HG02852 (cell line): ENCODE results near the gene C10orf62.
"Not testable (repeated sequence)": the region's sequence is repeated elsewhere in the genome, so short reads cannot be mapped to it uniquely, and the experiment has no call there.

Source experiments
- ATAC-seq: cut with Tn5 transposase; IDR thresholded peaks from one replicate; pipeline ENCODE4 v1.9.1; 2021; ENCODE audit warnings: mild to moderate bottlenecking, moderate library complexity; ENCODE audit not compliant: unreplicated experiment

C10orf62 gene

DNA sequence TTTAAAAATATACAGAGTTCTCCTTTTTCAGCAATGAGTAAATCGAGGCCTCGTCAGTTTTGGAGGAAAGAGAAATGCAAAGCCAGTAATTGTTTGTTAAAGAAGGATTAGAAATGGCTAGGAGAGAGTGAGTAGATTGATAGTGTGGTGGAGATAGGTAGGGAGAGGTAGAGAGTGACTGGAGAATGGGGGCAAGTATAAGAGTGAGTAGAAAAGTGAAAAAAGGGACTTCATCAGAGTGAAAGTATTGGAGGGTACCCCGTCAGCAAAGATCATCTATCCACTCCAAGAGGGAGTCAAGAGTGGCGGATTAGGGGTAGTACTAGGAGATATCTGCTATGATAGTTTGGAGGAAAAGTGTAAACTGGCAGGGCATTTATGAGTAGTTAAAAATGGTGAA is 26.2 kb upstream of the C10orf62 start:
- ATAC-seq: no peak

DNA sequence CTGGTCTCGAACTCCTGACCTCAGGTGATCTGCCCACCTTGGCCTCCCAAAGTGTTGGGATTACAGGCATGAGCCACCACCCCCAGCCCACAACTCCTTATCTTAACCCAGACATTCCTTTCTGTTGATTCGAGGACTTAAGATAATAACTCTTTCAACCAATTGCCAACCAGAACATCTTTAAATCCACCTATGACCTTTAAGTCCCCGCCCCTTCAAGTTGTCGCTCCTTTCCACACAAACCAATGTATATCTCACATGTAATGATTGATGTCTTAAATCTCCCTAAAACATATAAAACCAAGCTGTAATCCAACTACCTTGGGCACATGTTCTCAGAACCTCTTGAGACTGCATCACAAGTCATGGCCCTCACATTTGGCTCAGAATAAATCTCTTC is 24.7 kb upstream of the C10orf62 start:
- ATAC-seq: no peak

DNA sequence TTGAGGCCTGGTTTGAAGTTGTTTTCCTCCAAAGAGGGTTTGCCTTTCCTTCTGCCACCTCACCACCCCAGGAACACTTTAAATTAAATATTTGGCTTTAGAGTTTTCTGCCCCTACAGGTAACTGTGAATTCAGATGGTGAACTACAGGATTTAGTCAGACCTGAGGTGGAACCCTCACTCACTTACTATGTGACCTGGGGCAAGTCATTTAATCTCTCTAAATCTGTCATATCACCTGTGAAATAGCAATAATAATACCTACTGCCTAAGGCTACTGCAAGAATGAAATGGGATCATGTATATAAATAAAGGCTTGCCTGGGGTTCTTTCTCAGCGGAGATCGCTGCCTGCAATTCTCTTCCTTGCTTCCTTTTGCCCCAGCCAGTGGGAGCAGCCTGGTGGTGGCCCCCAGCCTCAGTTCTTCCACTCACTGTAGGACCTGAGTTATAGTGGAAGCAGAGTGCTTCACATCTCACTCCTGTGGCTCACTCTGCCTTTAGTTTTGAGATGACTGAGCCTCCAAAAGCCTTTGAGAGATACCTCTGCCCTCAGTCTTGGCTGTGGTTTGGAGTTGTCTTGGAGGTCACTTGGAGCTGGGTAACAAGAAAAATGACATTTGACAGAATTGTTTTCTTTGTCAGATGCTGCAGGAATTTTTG is 23.1 kb upstream of the C10orf62 start:
- no peak for ATAC-seq

DNA sequence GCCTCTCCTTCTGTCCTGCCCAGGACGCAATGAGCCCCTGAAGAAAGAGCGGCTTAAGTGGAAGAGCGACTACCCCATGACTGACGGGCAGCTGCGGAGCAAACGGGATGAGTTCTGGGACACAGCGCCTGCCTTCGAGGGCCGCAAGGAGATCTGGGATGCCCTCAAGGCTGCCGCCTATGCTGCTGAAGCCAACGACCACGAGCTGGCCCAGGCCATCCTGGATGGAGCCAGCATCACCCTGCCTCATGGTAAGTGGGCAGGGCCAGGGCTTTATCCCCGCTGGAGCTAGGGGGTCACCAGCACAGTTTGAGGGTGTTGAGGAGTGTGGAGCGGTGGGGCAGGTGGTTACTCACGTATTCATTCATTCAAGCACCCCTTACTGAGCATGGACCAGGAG is 21.6 kb upstream of the C10orf62 start:
- no peak for ATAC-seq

DNA sequence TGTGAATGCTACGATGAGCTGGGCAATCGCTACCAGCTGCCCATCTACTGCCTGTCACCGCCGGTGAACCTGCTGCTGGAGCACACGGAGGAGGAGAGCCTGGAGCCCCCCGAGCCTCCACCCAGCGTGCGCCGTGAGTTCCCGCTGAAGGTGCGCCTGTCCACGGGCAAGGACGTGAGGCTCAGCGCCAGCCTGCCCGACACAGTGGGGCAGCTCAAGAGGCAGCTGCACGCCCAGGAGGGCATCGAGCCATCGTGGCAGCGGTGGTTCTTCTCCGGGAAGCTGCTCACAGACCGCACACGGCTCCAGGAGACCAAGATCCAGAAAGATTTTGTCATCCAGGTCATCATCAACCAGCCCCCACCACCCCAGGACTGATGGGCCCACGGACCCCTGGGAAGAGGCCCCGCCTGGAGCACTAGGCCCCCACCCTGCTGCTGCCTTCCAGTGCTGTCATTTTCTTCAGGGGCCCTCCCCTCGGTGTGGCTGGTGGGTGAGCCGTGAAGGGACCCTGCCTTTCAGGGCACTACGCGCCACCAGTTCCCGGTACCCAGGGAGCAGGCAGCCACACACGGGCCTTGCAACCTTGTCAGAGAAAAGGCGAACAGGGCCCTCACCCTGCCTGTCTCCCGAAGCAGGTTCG is 19.3 kb upstream of the C10orf62 start:
- no peak for ATAC-seq

DNA sequence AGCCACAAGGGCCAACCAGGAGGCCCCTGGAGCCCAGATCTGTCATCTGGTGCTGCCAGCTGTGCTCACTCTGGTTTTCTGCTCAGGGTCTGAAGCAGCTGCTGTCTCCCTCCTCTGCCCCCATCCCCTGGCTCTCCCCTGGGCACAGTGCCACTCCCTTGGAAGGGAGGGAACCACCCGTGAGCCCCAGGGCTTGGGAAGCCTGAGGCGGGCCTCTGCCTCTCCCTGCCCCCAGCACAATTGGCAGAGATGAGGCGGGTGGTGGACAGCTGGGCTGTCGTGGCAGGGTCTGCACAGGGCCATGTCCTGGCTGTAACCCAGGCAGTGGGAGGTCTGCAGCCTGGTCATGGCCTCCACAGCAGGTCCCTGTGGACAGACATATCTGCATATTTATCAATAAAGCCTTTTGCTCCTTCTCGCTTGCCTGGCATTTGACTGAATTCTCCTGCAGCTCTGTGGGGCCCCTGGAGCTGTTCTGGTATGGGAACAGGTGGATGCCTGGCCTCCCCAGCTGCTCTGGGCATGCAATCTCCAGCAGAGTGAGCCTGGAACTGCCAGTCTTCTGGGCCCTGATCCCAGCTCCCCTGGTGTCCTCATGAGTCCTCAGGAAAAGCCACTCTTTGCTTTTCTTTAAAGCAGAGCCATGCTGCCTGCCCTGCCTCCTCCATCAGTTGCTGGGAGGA is 18.6 kb upstream of the C10orf62 start:
- no peak for ATAC-seq

DNA sequence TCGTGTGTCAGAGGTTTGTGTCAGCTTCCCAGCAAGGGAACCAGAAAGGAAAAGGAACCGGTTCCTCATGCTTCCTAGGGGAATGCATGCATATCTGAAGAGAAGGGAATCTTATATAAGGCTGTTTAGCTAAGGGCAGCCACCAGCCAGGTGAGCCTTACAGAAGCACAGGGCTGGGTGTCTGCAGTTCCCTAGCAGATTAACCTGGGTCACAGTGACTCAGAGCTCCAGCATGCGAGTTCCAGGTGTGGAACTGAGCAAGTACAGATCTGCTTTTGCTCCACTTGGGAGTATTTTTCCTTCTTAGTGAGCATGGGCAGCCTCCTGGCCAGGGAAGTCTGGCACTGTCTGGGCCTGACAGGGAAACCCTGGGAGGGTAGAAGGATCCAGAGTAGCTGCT is 17.9 kb upstream of the C10orf62 start:
- no peak for ATAC-seq

DNA sequence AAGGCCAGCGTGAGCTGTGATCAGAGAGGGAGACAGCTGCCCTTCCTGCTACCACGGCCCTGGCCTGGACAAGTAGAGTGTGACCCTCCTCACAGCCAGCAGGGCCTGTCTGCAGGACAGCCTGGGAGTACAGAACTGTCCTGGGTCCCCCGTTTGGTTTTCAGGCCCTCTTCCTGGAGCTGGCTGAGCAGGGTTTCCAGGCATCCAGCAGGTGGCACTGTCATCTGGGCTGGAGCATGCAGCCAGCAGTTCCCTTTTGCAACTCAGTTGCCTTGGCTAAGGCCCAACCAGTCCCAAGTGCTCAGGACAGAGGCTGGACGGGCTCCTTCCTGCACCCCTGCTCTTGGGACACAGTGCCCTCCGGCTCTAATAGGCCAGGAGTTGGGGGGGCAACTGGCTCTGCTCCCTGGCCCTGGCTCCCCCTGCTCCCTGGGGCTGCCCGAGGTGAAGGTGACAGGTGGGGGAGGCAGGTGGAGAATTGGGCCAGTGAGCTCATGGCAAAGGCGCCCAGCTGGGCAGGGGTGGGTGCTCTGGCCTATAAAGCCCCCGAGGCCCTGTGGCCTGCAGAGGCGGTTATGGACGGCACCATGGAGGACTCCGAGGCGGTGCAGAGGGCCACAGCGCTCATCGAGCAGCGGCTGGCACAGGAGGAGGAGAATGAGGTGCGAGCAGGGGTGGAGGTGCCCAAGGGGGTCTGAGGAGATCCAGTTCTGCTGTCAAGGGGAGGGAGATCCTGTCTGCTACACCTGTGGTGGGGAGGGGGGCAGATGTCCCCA is 17.1 kb upstream of the C10orf62 start, which contains the start of gene ANKRD2:
TSS of gene ANKRD2 (plus strand) at position 566 of the 776 bp plus-strand sequence. CDS start at position 576, 10 bp downstream.
- ATAC-seq: no peak

DNA sequence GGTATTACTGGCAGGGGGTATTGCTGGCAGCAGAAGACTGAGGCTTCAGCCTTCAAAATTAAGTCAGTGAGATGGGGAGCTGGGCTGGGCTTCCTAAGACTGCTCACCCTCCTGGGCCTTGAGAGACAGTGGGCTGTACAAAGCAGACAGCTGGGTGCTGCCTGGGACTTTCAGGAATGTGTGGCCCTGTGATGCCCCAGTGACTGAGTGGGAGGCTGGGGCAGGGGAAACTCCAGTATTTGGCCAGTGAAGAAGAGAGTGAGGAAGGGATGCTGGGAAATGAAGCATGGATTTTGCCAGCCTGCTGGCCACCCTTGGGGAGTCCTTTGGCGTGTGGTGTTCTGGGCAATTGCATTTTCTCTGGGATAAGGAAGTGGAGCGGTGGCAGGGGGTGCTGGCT is 16.5 kb upstream of the C10orf62 start:
- ATAC-seq: no peak

DNA sequence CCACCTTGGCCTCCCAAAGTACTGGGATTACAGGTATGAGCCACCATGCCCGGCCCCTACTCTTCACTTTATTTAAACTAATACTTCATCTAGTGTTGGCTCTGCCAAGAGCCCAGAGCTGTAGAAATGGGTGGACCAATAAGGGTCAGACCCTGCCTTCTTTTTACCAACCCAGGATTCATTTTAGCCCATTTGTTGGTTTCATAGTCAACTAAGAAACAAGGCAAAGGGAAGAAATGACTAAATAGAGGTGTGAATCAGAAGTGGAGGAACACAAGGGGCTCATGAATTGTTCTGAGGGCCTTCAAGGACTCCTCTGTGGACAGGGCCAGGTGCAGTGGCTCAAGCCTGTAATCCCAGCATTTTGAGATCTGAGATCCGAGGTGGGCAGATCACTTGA is 15.8 kb upstream of the C10orf62 start:
- ATAC-seq: no peak

DNA sequence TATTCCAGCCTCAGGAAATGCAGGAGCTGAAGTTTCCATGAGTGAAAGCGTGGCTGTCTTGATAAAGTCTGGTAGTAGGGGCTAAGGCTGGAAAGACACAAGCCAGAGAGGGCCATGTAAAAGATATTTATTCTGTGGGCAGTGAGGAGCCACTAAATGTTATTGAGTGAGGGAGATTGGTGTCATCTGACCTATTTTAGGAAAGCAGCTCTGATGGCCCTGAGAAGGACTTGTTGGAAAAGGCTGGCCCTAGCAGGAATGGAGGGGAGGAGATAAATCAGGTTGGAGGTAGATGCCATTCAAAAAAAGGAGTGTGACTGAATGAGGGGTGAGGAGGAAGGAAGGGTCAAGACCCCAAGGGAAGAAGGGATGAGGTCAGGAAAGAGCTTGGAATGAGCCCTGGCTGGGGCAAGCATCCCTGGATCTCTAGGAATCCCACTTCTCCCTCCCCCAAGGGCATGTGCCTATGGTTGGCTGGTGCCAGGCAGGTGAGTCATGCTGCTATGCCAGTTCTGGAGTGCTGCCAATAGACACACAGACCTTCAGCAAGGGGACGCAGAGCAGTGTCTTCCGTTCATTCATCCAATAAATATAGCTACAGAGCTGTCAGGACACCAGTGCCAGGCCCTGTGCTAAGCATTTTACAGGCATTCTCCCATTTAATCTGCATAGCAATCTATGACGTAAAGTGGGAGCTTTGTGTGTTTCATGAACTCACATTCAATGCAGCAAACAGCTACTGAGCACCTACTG is 15.0 kb upstream of the C10orf62 start:
- ATAC-seq: no peak

DNA sequence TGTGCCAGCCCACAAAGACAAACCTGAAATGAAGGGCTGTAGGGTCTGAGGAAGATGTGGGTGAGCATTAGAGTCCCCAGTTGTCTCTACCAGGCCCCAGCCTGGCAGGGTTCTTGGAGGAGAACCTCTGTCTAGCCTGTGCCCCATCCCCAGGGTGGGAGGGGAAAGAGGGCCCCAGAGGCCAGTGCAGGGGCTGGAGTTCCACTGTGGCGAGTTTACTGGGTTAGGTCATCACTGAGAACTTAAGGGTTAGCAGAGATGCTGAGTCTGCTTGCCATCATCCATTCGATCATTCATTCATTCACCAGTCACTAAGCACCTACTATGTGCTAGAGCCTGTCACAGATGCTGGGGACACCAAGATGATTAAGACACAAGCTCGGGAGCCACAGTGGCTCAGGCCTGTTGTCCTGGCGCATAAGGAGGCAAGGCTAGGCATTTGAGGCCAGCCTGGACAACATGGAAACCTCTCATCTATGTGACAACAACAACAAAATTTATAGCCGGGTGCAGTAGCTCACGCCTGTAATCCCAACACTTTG is 14.3 kb upstream of the C10orf62 start:
- no peak for ATAC-seq

DNA sequence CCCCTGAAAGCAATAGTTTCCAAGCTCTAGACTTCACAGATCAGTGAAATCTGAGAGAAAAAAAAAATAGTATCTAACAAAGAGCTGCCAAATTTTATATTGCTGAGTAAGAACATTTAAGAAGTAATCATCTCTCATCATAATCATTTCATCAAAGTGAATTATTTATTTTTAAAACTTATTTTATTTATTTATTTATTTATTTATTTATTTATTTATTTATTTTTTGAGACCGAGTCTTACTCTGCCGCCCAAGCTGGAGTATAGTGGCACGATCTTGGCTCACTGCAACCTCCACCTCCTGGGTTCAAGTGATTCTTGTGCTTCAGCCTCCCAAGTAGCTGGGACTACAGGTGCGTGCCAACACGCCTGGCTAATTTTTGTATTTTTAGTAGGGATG is 13.0 kb upstream of the C10orf62 start:
- not testable (repeated sequence) for ATAC-seq

DNA sequence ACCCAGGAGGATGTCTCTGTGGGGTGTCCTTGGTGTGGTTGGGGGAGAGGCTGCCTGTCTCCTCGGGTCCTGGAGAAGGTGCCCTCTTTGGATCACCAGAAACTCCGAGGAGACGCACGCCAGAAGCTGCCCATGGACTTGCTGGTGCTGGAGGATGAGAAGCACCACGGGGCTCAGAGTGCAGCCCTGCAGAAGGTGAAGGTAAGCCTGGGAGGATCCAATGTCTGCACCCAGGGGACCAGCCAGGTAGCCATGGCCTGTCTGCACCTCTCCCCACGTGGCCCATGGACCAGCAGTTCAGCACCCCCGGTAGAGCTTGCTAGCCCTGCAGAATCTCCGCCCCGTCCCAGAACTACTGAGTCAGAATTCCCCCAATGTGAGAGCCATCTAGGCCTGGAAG is 11.8 kb upstream of the C10orf62 start:
- no peak for ATAC-seq

DNA sequence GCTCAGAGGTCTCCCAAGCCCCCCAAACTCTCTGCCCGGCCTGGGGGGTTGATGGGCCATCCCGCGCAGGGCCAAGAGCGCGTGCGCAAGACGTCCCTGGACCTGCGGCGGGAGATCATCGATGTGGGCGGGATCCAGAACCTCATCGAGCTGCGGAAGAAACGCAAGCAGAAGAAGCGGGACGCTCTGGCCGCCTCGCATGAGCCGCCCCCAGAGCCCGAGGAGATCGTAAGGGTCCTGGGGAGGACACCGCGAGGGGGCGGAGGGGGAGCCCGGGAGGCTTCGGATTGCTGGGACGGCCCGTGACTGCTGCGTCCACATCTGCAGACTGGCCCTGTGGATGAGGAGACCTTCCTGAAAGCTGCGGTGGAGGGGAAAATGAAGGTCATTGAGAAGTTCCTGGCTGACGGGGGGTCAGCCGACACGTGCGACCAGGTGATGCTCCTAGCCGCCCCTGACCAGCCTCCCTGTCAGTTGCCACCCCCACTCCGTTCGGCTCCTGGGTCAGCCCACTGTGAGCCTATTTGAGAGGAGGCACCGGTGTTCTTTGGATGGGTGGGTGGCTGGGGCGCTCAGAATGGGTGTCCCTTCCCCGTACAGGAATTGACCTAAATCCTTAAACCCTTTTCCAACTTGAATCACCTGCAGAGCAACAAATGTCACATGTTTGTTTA is 11.2 kb upstream of the C10orf62 start:
- no peak for ATAC-seq

DNA sequence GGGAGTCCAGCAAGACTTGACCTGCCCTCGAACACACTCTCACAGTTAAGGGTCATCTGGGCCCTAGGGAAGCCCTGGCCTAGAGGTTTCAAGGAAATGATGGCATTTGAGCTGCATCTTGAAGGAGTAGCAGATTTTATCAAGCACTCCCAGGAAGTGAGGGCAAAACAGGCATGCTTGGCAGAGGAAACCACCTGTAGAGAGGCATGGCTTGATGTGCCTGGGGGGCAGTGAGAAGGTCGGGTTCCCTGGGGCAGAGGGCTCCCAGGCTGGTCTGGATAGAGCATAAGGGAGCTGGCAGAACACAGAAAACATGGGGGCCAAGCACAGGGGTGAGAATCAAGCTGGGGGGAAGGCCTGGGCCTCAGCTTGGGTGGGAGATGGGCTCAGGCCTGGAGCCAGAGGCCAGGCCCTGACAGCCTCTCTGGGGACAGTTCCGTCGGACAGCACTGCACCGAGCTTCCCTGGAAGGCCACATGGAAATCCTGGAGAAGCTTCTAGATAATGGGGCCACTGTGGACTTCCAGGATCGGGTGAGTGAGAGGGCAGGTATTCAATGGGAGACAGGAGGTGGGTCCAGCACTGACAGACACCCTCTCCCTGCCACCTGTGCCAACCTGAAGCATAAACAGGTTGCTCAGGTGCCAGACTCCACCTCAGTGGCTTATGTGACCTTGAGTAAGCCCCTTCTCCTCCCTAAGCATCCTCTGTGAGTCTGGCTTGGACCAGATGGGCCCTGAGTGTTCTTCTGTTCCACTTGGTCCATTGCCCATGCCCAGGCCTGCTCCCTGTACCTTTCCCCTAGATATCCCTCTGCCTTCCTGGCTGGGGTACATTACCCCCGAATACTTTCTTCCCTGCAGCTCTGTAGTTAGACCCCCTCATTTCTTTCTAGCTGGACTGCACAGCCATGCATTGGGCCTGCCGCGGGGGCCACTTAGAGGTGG is 8.8 kb upstream of the C10orf62 start:
- no peak for ATAC-seq

DNA sequence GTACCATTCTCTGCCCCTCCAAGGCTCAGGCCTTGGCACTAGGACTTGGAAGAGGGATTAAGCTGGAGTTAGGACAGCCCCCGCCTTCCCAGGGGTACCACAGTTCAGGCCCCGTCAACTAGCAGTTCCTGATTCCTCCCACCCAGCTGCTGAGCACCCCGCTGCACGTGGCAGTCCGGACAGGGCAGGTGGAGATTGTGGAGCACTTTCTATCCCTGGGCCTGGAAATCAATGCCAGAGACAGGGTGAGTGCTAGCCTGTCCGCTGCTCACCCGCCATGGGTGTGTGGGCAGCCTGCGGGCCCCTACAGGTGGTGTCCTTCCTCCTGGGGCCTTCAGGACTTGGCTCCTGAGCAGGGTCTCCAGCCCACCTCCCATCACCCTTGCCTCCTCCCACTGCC is 7.4 kb upstream of the C10orf62 start:
- ATAC-seq: no peak

DNA sequence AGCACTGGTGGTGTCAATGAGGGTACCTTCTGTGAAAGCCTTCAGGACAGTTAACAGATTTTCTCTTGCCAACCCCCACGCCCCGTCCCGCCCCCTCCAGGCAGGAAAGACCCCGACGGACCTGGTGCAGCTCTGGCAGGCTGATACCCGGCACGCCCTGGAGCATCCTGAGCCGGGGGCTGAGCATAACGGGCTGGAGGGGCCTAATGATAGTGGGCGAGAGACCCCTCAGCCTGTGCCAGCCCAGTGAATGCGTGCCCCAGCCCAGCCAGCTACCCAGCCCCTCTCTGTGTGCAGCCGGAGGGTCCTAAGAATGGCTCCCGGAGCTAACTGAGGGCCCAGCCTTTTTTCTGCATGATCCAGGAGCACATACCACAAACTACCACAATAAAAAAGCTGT is 6.0 kb upstream of the C10orf62 start:
- ATAC-seq: no peak
